CD4-positive, alpha-beta T cell treated with Interleukin-4 for 4 hours (primary cell): ENCODE data around the gene PLP2.
"Not testable (repeated sequence)": the region's sequence is repeated elsewhere in the genome, so short reads cannot be mapped to it uniquely, and the experiment has no call there.

Experiments
- DNase-seq: peaks from one replicate; pipeline ENCODE4 v3.0.0-alpha.2; 2020

Gene PLP2, protein sequence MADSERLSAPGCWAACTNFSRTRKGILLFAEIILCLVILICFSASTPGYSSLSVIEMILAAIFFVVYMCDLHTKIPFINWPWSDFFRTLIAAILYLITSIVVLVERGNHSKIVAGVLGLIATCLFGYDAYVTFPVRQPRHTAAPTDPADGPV

DNA sequence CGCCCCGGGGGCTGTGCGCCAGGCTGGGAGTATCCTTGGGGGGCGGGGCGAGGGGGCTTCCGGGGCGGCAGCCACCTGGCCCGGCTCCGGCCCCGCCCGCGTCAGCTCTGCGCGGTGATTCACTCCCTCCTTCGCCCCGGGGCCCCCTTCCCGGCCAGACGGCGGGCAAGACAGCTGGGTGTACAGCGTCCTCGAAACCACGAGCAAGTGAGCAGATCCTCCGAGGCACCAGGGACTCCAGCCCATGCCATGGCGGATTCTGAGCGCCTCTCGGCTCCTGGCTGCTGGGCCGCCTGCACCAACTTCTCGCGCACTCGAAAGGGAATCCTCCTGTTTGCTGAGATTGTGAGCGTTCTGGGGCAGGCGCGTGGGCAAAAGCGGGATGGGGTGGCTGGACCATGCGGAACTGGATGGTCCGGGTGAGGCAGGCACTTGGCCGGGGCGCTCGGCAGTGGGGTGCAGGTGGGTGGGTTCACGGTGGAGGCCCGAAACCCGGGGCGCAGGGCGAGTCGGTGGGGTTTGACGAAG, at the start of gene PLP2:
TSS of gene PLP2 (plus strand) at position 147 of the 528 bp plus-strand sequence. CDS start at position 250, 103 bp downstream.
- DNase-seq, result peak; percentile 81

DNA sequence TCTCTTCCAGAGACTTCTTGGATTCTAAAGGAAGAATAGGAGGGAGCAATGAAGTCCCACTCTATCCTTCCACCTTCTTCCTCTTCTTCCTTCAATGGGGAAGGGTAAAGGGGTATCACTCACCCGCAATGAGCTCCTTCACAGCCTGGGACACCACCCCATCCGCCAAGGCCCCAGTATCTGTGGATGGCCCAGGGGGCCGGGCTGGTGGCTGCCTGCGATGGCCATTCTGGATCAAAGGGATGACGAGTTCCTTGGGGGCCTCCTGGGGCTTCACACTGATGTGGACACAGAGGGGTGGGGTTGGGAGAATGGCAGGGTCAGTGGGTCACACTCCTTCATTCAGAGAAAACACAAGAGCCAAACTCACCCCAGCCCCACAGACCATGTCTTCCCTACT, 49.2 kb upstream of the PLP2 start:
- DNase-seq, result no peak

DNA sequence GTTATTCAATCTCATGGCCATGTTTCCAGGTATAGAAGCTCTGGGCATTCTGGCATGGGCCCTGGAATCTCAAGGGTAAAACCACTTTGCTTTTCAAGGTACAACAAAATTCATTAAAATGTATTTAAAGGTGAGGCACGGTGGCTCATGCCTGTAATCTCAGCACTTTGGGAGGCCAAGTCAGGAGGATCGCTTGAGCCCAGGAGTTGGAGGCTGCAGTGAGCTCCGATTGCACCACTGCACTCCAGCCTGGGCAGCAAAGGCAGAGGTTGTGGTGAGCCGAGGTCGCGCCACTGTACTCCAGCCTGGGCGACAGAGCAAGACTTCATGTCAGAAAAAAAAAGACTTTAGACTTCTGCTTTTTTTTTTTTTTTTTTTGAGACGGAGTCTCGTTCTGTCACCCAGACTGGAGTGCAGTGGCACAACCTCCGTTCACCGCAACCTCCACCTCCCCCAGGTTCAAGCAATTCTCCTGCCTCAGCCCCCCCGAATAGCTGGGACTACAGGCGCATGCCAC, 43.9 kb upstream of the PLP2 start:
- not testable (repeated sequence) for DNase-seq

DNA sequence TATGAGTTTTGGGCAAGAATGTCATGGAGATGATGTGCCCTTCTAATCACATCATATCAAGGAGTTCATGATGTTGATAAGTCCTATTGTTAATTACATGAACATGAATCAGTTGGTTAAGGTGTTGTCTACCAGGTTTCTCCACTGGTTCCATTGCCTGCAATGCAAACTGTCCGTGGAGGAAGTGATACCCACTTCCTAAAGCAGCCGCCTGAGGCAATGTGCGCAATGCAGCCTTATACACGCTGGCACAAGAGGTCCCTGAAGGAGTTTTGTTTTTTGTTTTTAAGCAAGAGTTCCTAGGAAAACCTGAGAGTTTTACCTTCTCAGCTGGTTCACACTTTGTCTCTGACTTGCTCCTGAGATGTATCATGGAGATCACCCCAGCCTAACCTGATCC, 42.3 kb upstream of the PLP2 start:
- no peak for DNase-seq

DNA sequence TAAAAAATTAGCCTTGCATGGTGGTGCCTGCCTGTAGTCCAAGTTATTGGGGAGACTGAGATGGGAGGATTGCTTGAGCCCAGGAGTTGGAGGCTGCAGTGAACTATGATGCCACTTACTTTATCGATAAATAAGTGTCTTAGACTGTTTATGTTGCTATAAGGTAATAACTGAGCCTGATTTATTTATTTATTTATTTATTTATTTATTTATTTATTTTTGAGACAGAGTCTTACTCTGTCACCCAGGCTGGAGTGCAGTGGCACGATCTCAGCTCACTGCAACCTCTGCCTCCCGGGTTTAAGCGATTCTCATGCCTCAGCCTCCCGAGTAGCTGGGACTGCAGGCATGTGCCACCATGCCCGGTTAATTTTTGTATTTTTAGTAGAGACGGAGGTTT, 39.4 kb upstream of the PLP2 start:
- DNase-seq, result not testable (repeated sequence)

DNA sequence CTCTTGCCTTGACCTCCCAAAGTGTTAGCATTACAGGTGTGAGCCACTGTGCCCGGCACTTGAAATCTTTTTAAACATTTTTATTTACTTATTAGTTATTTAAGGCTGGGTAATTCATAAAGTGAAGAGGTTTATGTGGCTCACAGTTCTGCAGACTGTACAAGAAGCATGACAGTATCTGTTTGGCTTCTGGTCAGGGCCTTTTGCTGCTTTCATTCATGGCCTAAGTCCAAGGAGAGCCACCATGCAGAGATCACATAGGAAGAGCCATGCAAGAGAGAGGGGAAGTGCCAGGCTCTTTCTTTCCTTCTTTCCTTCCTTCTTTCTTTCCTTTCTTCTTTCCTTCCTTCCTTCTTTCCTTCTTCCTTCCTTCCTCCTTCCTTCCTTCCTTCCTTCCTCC, 37.9 kb upstream of the PLP2 start:
- DNase-seq, result no peak

DNA sequence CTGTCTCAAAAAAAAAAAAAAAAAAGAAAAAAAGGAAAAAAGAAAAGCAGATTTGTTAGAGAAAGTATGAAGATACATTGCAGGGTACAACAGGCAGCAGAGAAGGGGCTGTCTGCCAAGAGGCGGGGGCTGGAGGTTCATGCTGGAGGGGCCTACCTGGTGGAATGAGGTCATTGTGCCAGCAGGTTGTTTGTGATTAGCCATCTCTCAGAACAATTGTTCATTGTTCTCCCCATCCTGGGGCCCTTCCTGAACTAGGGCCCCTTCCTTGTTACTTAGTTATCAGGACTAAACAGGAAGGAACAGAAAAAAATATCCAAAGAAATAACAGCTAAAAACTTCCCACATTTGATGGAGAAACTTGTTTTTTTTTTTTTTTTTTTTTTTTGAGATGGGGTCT, 34.2 kb upstream of the PLP2 start:
- no peak for DNase-seq

DNA sequence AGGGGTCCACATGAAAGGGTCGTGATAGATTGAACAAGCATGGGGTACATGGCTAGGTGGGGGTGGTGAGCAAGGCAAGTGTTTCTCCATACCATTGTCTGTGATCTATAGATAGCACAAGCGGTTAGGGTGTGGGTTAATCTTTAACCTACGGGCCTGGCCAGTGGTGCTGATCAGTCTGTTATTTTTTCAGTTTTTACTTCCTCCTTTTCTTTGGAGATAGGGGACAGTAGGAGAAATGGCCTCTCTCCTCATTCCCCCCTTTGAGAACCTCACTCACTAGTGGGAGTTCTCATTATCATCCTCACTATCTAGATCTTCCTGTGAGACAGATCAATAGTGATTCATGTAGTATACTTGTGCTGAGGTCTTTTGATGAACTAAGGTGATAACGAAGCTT, 32.0 kb upstream of the PLP2 start:
- no peak for DNase-seq

DNA sequence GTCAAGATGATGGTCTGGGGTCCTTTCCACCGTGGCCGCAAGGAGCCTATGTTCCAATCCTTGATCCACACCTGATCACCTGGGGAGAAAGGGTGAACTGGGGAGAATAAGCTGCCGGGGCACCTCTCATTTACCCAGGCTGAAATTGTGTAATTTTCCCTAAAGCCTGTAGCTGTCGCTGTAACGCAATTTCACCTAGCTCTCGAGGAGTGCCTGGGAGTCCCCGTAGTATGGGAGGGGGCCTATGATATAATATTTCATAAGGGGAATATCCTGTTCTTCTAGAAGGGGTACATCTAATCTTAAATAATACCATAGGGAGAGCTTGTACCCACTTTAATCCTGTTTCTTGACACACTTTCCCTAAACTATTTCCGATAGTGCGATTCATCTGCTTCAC, 29.4 kb upstream of the PLP2 start:
- not testable (repeated sequence) for DNase-seq

DNA sequence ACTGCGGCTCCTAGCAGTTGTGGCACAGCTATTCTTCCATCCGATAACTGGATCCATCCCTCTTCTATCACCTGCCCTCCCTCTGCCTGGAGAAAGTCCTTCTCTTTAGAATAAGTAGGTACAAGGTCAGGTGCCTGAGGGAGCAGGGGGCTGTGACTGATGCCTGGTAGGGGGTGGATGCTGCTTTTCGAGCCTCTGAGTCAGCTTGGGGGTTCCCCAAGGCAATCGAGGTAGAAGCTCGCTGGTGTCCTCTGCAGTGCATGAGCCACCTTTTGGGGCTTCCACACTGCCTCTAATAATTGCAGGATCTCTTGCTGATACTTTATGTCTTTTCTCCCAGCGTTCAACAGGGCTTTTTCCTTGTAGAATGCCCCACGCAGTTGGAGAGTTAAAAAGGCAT, 28.5 kb upstream of the PLP2 start:
- DNase-seq, result not testable (repeated sequence)

DNA sequence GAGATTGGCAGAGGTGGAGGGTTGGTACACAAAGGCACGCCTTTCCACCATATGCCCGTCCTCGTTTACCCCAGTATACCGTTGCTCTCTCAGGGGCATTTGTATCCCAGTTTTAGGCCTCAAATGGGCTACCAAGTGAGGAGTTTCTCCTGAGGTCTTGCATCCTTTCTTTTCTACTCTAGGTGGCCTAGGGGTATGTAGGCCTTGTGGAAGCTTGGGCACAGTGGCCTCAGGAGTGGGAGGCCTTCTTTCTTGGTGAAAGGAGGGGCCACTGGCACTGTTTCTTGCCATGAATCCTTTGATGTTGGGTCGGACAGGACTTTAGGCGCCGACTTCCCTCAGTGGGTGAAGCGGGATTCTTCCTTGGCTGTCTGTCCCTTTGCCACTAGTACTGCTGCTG, 24.4 kb upstream of the PLP2 start:
- DNase-seq, result no peak

DNA sequence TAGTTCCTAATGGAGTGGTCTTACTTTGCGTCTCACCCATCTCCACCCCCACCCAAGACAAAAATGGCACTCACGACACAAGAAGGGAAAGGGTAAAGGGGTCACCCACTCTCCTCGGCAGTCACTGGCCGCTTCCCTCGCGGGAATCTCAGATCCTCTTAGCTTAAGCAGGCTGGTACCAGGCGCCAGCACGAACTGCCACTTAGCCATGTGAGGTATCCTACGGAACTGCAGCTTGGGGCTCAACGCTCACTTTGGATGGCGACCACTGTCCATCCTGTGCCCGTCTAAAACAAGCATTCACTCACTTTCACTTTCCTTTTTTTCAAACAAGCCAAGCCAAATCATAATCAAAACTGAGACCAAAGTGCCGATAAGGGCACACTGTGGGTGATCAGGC, 23.8 kb upstream of the PLP2 start:
- DNase-seq, result no peak

DNA sequence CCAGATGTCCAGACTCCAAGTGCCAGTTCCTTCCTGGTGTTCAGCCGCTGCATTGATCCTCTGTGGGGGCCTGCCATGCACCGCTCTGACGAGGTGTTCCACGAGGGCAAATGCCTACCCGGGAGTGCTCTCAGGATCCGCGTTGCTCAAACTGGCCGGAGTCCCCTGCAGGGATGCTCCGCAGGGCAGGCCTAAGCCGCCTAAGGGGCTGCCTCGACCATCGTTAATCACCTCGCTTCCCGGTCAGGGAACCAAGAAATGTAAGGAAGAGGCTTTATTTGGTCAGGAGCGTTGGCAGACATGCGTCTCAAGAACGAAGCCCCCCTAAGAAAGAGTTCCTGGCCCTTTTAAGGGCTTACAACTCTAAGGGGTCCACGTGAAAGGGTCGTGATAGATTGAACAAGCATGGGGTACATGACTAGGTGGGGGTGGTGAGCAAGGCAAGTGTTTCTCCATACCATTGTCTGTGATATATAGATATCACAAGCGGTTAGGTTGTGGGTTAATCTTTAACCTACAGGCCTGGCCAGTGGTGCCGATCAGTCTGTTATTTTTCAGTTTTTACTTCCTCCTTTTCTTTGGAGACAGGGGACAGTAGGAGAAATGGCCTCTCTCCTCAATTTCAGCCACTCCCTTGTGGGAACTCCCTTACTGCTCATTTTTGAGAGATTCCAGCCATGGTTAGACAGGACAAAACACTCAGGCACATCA, 23.2 kb upstream of the PLP2 start:
- not testable (repeated sequence) for DNase-seq

DNA sequence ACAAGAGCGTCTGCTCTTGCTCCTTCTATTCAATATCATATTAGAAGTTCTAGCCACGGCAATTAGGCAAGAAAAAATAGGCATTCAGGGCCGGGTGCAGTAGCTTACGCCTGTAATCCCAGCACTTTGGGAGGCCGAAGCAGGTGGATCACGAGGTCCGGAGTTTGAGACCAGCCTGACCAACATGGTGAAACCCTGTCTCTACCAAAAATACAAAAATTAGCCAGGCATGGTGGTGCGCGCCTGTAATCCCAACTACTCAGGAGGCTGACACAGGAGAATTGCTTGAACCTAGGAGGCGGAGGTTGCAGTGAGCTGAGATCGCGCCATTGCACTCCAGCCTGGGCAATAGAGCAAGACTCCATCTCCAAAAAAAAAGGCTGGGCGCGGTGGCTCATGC, 22.4 kb upstream of the PLP2 start:
- DNase-seq, result not testable (repeated sequence)

DNA sequence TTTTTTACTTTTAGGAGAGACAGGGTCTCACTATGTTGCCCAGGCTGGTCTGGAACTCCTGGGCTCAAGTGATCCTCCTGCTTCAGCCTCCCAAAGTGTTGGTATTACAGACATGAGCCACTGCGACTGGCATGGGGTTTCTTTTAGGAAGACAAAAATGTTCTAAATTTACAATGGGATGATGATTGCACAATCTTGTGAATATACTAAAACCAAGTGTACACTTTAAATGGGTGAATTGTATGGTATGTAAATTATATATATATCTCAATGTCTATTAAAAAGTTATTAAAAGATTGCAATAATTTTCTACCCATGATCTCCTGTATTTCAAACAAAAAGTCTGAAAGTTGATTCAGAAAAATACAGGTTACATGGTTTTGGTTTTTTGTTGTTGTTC, 18.2 kb upstream of the PLP2 start:
- DNase-seq, result no peak

DNA sequence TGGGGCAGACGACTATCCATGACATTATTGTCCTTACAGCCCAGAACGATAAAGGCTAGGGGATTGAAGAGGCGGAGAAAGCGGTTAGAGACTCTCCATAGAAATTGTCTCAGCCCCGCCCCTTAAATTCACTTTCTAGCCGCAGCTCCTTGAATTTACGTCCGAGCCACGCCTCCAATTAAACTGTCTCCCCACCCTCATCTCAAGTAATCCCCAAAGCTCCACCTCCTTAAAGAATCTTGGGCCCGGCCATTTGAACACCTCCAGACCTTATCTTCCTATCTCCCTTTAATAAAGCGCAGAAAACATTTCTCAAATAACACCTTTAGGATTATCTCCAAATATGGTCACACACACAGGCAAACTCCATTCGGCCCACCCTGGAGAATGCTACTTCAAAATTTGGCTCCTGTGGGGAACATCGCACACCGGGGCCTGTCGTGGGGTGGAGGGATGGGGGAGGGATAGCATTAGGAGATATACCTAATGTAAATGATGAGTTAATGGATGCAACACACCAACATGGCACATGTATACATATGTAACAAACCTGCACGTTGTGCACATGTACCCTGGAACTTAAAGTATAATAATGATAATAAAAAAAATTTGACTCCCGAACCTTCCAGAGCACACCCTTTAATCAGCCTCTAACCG, 16.3 kb upstream of the PLP2 start:
- DNase-seq, result peak; percentile 54

DNA sequence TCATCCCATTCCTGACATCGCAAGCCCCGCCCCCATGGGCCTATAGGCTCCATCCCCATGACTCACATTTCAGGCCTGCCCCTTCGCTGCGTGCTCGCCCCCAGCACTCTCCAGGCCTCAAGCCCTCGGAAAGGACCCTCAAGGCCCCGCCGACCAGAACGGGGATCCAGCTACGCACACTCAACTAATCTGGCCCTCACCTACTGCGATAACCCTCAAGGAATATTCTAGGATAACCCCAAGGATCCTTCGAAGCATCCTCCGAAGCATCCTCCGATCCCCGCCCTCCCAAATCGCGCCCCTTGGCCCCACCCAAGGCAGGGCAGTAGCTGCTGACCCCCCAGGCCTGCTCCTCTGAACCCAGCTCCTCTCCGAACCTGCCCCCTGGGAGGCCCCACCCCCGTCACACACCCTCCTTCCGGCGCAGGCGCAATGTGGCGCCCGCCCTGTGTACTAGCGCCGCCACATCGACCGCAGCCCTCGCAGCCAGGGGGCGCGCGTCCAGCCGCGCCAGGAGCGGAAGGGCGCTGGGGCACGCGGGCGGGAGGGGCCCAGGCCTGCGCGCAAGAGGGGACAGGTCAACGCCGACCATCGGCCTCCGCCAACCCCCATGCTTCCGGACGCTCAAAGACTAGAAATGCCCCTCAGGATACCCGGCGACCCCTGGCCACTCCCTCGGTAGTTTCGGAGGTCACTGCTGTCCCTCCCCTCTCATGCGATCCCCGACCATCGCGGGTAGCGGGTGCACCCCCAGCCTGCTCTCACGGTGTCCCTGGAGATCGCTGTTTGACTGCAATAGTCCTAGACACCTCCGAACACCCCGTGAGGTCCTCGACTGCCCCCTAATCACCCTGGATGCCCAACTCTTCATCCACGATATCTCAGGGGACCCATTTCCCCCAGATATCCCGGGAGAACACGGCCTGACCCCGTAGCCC, 15.5 kb upstream of the PLP2 start:
- peak; percentile 84 for DNase-seq

DNA sequence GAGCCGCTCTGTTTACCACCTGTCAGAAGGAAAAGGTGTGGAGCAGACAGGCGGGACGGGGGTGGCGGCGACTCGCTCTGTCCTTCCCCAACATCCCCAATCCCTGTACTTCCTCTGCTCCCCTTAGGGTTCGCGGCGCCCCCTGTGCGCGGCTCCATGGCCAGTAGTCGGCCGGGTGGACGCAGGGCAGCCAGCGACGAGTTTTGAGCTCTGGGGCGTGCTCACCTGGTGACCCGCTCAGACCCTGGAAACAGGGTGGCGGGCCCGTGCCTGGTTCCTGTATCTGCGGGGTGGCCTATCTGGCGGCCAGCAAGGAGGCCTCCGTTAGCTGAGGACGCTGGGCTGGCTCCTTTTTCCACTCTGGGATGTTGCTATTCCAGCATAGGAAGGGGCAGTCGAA, 14.5 kb upstream of the PLP2 start:
- no peak for DNase-seq

DNA sequence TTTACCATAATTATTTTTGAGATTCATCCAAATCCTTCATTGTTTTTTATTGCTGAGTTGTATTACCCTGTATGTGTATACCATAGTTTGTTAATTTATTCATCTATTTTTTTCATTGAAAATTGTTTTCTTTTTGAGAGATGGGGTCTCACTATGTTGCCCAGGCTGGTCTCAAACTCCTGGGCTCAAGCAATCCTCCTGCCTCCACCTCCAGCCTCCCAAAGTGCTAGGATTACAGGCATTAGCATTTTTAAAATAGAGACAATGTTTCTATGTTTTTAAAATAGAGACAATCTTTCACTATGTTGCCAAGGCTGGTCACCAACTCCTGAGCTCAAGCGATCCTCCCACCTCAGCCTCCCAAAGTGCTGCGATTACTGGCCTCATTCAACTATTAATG, 10.8 kb upstream of the PLP2 start:
- no peak for DNase-seq

DNA sequence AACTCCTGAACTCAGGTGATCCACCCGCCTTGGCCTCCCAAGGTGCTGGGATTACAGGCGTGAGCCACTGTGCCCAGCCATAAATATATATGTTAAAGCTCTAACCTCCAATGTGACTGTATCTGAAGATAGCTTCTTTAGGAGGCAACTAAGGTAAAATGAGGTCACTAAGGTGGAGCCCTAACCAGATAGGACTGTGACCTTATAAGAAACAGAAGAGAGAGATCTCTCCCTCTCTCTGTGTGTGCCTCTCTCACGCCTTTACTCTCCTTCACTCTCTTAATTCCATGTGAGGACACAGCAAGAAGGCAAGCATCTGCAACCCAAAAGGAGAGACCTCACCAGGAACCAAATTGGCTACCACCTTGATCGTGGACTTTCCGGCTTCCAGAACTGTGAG, 10.1 kb upstream of the PLP2 start:
- DNase-seq, result no peak

DNA sequence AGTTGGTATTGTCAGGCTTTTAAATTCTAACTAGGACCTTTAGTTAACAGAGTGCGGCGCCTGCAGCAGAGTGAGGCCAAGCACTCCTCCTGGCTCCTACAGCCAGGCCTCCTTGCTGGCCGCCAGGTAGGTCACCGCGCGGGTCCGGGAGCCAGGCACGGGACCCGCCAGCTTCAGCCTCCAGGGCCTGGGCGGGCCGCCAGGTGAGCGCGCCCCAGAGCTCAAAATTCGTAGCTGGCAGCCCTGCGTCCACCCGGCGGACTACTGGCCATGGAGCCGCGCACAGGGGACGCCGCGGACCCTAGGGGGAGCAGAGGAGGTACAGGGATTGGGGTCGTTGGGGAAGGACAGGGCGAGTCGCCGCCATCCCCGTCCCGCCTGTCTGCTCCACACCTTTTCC, 9.1 kb upstream of the PLP2 start, which contains the start of gene MAGIX:
TSS of gene MAGIX (plus strand) at position 139 of the 400 bp plus-strand sequence. CDS start at position 271, 132 bp downstream.
- DNase-seq, result no peak

DNA sequence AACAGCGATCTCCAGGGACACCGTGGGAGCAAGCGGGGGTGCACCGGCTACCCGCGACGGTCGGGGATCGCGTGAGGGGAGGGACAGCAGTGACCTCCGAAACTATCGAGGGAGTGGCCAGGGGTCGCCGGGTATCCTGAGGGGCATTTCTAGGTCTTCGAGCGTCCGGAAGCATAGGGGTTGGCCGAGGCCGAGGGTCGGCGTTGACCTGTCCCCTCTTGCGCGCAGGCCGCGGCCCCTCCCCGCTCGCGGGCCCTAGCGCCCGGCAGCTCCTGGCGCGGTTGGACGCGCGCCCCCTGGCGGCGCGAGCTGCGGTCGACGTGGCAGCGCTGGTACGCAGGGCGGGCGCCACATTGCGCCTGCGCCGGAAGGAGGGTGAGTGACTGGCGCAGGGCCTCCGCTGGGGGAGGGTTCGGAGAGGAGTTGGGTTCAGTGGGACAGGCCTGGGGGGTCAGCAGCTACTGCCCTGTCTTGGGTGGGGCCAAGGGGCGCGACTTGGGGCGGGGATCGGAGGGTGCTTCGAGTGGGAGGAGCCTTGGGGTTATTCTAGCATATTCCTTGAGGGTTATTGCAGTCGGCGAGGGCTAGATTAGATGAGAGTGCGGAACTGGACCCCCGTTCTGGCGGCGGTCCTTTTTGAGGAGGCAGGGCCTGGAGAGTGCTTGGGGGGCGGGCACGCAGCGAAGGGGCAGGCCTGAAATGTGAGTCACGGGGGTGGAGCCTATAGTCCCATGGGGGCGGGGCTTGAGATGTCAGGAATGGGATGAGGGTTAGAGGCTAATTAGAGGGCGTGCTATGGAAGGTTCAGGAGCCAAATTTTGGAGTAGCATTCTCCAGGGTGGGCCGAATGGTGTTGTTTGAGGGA, 7.9 kb upstream of the PLP2 start:
- peak; percentile 76 for DNase-seq
